ENCODE results near the gene MAGEA10. TPM values are rescaled to one million over a fixed set of nuclear protein-coding genes. Genes with fewer than 3 reads are reported as not detected.

The MAGEA10 gene
- total RNA-seq, 2 experiments from 2014 or later = not detected

GRCh38 chrX:152155766-152156310, 17.5 kb upstream of the MAGEA10 start:
- Histone ChIP-seq H3K36me3 (ENCODE audit: insufficient read depth, low read length) (no peaks in the 10 kb centered on the region), H3K27ac (ENCODE audit: low read depth in 1 of 2, low read length in 2 of 2) (no peak overlapping the region), H3K27me3 (ENCODE audit: control insufficient read depth in 1 of 2, insufficient read depth in 2 of 2, low read length in 2 of 2) (no peaks in the 10 kb centered on the region), H3K4me1 (ENCODE audit: insufficient read depth, low read length) (no peaks in the 10 kb centered on the region), H3K9me3 (ENCODE audit: control insufficient read depth in 1 of 2, insufficient read depth in 1 of 2, low read length in 2 of 2) (no peaks in the 10 kb centered on the region), H3K4me3 (ENCODE audit: low read length) (no peak overlapping the region)
- no peak overlapping the region for H3K27ac Mint-ChIP-seq
- intact Hi-C loops (cut with DNase I, micrococcal nuclease) = no loop called here
- DNase-seq (no peak), ATAC-seq (ENCODE audit: poor library complexity) (no peak)
- H3K4me1 Mint-ChIP-seq (ENCODE audit: low read depth) = no peaks in the 10 kb centered on the region
- no peaks in the 10 kb centered on the region for H3K27me3 Mint-ChIP-seq
- no peak overlapping the region for H3K4me3 Mint-ChIP-seq
- TF ChIP-seq CTCF (IDR thresholded peaks at IDR 0.05) = no peak
- CTCF ChIA-PET = no interaction called here
- H3K36me3 Mint-ChIP-seq (ENCODE audit: low read depth) = no peaks in the 10 kb centered on the region
- POLR2A ChIA-PET = no interaction called here
- H3K9me3 Mint-ChIP-seq = no peaks in the 10 kb centered on the region

GRCh38 chrX:152154050-152154449, 15.7 kb upstream of the MAGEA10 start:
- no peak overlapping the region for H3K27ac ChIP-seq (ENCODE audit: low read depth in 1 of 2, low read length in 2 of 2)
- no peak for TF ChIP-seq CTCF (IDR thresholded peaks at IDR 0.05)
- ChIA-PET CTCF (no interaction called here), POLR2A (no interaction called here)
- H3K27me3 ChIP-seq (ENCODE audit: control insufficient read depth in 1 of 2, insufficient read depth in 2 of 2, low read length in 2 of 2) = no peaks in the 10 kb centered on the region
- no peaks in the 10 kb centered on the region for H3K27me3 Mint-ChIP-seq
- H3K4me1 Mint-ChIP-seq (ENCODE audit: low read depth) = no peaks in the 10 kb centered on the region
- no peak for ATAC-seq (ENCODE audit: poor library complexity)
- no peaks in the 10 kb centered on the region for H3K36me3 ChIP-seq (ENCODE audit: insufficient read depth, low read length)
- H3K9me3 Mint-ChIP-seq = no peaks in the 10 kb centered on the region
- H3K36me3 Mint-ChIP-seq (ENCODE audit: low read depth) = no peaks in the 10 kb centered on the region
- H3K9me3 ChIP-seq (ENCODE audit: control insufficient read depth in 1 of 2, insufficient read depth in 1 of 2, low read length in 2 of 2) = no peaks in the 10 kb centered on the region
- no peaks in the 10 kb centered on the region for H3K4me1 ChIP-seq (ENCODE audit: insufficient read depth, low read length)
- intact Hi-C loops (cut with DNase I, micrococcal nuclease) = no loop called here
- no peak overlapping the region for H3K4me3 ChIP-seq (ENCODE audit: low read length)
- no peak overlapping the region for H3K27ac Mint-ChIP-seq
- no peak for DNase-seq
- no peak overlapping the region for H3K4me3 Mint-ChIP-seq

GRCh38 chrX:152151256-152151655, 12.9 kb upstream of the MAGEA10 start:
- CTCF ChIA-PET = no interaction called here
- TF ChIP-seq CTCF (IDR thresholded peaks at IDR 0.05) = no peak
- no peak overlapping the region for H3K27ac Mint-ChIP-seq

More at GRCh38 chrX:152151256-152151655, 12.9 kb upstream of the MAGEA10 start:
- H3K27ac ChIP-seq (ENCODE audit: low read depth in 1 of 2, low read length in 2 of 2) = no peak overlapping the region
- no peaks in the 10 kb centered on the region for H3K9me3 ChIP-seq (ENCODE audit: control insufficient read depth in 1 of 2, insufficient read depth in 1 of 2, low read length in 2 of 2)
- H3K36me3 Mint-ChIP-seq (ENCODE audit: low read depth) = no peaks in the 10 kb centered on the region
- no peaks in the 10 kb centered on the region for H3K4me1 ChIP-seq (ENCODE audit: insufficient read depth, low read length)
- DNase-seq (no peak), ATAC-seq (ENCODE audit: poor library complexity) (no peak)
- H3K36me3 ChIP-seq (ENCODE audit: insufficient read depth, low read length) = no peaks in the 10 kb centered on the region
- POLR2A ChIA-PET = no interaction called here
- no peaks in the 10 kb centered on the region for H3K9me3 Mint-ChIP-seq
- no peaks in the 10 kb centered on the region for H3K27me3 ChIP-seq (ENCODE audit: control insufficient read depth in 1 of 2, insufficient read depth in 2 of 2, low read length in 2 of 2)
- no peak overlapping the region for H3K4me3 ChIP-seq (ENCODE audit: low read length)
- no peaks in the 10 kb centered on the region for H3K4me1 Mint-ChIP-seq (ENCODE audit: low read depth)
- no peak overlapping the region for H3K4me3 Mint-ChIP-seq
- H3K27me3 Mint-ChIP-seq = no peaks in the 10 kb centered on the region
- intact Hi-C loops (cut with DNase I, micrococcal nuclease) = no loop called here

Measured in CD4-positive, alpha-beta T cell (primary cell).